Mesothelial cell of epicardium (in vitro differentiated cells): ENCODE results near the gene JMY. TPM values are rescaled to one million over a fixed set of nuclear protein-coding genes. Genes with fewer than 3 reads are reported as not detected.
A peak's percentile ranks its signal among the peaks of the same experiment; 100 is the strongest.

ENCODE experiments used
- DNase-seq, 2 experiments: peaks; one replicate each; pipeline ENCODE4 v3.0.0; 2021; ENCODE audit warnings: low spot score in 2 of 2; ENCODE audit not compliant: unreplicated experiment in 2 of 2
- H3K27ac Mint-ChIP-seq: 2 replicates; pipeline ENCODE4 v1.8.0; 2021; ENCODE audit warnings: mixed read lengths
- H3K27me3 Mint-ChIP-seq: 2 replicates; pipeline ENCODE4 v1.8.0; 2021; ENCODE audit warnings: low read depth, mixed read lengths
- H3K36me3 Mint-ChIP-seq: 2 replicates; pipeline ENCODE4 v1.8.0; 2021; ENCODE audit warnings: mixed read lengths
- H3K4me1 Mint-ChIP-seq: 2 replicates; pipeline ENCODE4 v1.8.0; 2021; ENCODE audit warnings: mixed read lengths
- H3K4me3 Mint-ChIP-seq: 2 replicates; pipeline ENCODE4 v1.8.0; 2021; ENCODE audit warnings: mild to moderate bottlenecking, moderate library complexity, mixed read lengths
- H3K9me3 Mint-ChIP-seq: 2 replicates; pipeline ENCODE4 v1.8.0; 2021; ENCODE audit warnings: mixed read lengths
- CTCF ChIP-seq: fragments of 200-600 bp; sonication (generic); IDR thresholded peaks from one replicate; pipeline ENCODE4 v1.5.0; 2021; ENCODE audit warnings: antibody characterized with exemption; ENCODE audit not compliant: unreplicated experiment
- total RNA-seq: library from RNA; stranded (reverse); gene quantifications from 3 replicates; pipeline ENCODE4 v1.2.1, GENCODE V29; 2021

The JMY gene
- total RNA-seq, 1 donor from 2014 or later: 16.7 TPM

GRCh38 chr5:79357398-79357797 is 121.5 kb downstream of the JMY start:
- H3K4me1 Mint-ChIP-seq: peaks cover 7% of the 10 kb centered on the region
- H3K9me3 Mint-ChIP-seq: peaks cover 9% of the 10 kb centered on the region
- peak overlapping the region; percentile 60 for H3K27ac Mint-ChIP-seq
- DNase-seq: no peak
- H3K27me3 Mint-ChIP-seq: no peaks in the 10 kb centered on the region
- no peak overlapping the region for H3K4me3 Mint-ChIP-seq
- H3K36me3 Mint-ChIP-seq: peaks cover 3% of the 10 kb centered on the region
- no peak for TF ChIP-seq CTCF

Other genes with a start within 250 kb of the JMY start
- gene DMGDH, start 166.5 kb upstream of the JMY start, total RNA-seq: 1.2 to 2.1 TPM (median 1.8 TPM) in 3 replicates
- gene BHMT2, start 166.4 kb upstream of the JMY start, total RNA-seq: not detected in 3 replicates
- not detected in 3 replicates for gene BHMT, start 124.3 kb upstream of the JMY start, total RNA-seq